Fibroblast of mammary gland (primary cell): ENCODE measurements around the gene SLC4A9.

Experiments used
- DNase-seq: peaks from one replicate; pipeline ENCODE4 v3.0.0-alpha.2; 2010; ENCODE audit warnings: low read depth
- H3K4me3 ChIP-seq: 2 replicates; pipeline ENCODE4 v1.5.1; 2011; ENCODE audit warnings: low read depth, mild to moderate bottlenecking, low read length, moderate library complexity; ENCODE audit not compliant: control insufficient read depth
- CTCF ChIP-seq: conservative IDR thresholded peaks from 2 replicates; pipeline ENCODE4 v1.5.1; 2011; ENCODE audit warnings: low read depth, low read length, inconsistent platforms; ENCODE audit not compliant: control insufficient read depth, insufficient read depth

Gene SLC4A9

GRCh38 chr5:140360681-140361479 is 886 bp downstream of the SLC4A9 start:
- no peak for TF ChIP-seq CTCF
- DNase-seq: no peak
- no peak overlapping the region for H3K4me3 ChIP-seq

GRCh38 chr5:140361901-140362300 is 1.9 kb downstream of the SLC4A9 start:
- TF ChIP-seq CTCF: no peak
- DNase-seq: no peak
- H3K4me3 ChIP-seq: no peak overlapping the region

- DNase-seq: no peak
- no peak for TF ChIP-seq CTCF
- no peak overlapping the region for H3K4me3 ChIP-seq
These were observed 2.3 kb downstream of the SLC4A9 start for GRCh38 chr5:140362311-140362710.

GRCh38 chr5:140362875-140363630 is 3.1 kb downstream of the SLC4A9 start:
- peak; percentile 58 for DNase-seq
- TF ChIP-seq CTCF: peak; percentile 86
- peak overlapping the region; percentile 32 for H3K4me3 ChIP-seq

GRCh38 chr5:140363631-140364471 is 3.9 kb downstream of the SLC4A9 start:
- H3K4me3 ChIP-seq: peak overlapping the region; percentile 32
- DNase-seq: no peak
- no peak for TF ChIP-seq CTCF

- TF ChIP-seq CTCF: no peak
These were observed 4.4 kb downstream of the SLC4A9 start for GRCh38 chr5:140364472-140364765.

More at GRCh38 chr5:140364472-140364765, 4.4 kb downstream of the SLC4A9 start:
- no peak for DNase-seq
- no peak overlapping the region for H3K4me3 ChIP-seq
